ENCODE results near the gene PRDM16. TPM values are rescaled to one million over a fixed set of nuclear protein-coding genes. Genes with fewer than 3 reads are reported as not detected.
"Not testable (repeated sequence)": the region's sequence is repeated elsewhere in the genome, so short reads cannot be mapped to it uniquely, and the experiment has no call there.

The PRDM16 gene
- total RNA-seq, 2 experiments from 2014 or later, result 0.18 to 0.21 TPM

DNA sequence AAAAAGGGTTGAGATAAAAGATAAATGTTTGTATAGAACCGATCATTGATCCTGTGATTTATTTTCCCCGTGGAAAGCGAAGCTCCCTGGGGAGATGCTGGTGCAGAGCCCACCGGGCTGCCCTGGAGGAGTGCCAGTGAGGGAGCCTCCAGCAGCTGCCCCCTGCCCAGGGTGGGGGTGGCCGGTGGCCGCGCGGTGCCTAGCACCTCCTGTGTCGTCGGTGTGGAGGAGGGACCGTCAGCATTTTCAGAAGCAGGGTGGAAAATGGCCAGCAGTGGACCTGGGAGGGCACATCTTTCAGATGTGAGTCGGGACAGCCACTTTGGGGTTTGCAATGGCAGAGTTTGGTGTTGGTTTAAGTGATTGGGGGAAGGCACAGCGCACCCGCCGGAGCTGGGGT lies 164.0 kb downstream of the PRDM16 start:
- no peak for DNase-seq
- Mint-ChIP-seq H3K27ac (no peak overlapping the region), H3K36me3 (ENCODE audit: low read depth) (no peaks in the 10 kb centered on the region), H3K4me3 (no peak overlapping the region), H3K9me3 (ENCODE audit: insufficient read depth) (no peaks in the 10 kb centered on the region), H3K4me1 (ENCODE audit: low read depth) (no peaks in the 10 kb centered on the region), H3K27me3 (ENCODE audit: low read depth) (no peaks in the 10 kb centered on the region)
- no peak for ATAC-seq
- CTCF ChIA-PET, result no interaction called here
- POLR2A ChIA-PET, result no interaction called here

DNA sequence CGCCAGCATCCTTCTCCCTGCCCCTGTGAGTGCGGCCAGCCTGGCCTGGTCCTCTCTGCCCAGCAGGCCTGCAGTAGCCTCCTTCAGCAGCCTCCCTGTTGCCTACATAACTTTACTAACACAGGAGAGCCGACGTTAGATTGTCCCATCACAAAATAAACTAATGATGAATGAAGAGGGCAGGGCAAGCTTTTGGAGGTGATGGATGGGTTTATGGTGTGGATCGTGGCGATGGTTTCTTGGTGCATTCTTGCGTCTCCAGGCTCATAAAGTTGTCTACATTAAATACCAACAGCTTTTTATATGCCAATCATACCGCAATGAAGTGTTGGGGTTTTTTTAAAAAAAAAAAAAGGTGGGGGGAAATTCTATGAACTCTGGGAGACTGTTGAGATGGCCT lies 164.5 kb downstream of the PRDM16 start:
- no peaks in the 10 kb centered on the region for H3K27me3 Mint-ChIP-seq (ENCODE audit: low read depth)
- no peaks in the 10 kb centered on the region for H3K9me3 Mint-ChIP-seq (ENCODE audit: insufficient read depth)
- ChIA-PET CTCF (no interaction called here), POLR2A (no interaction called here)
- H3K4me3 Mint-ChIP-seq, result no peak overlapping the region
- no peaks in the 10 kb centered on the region for H3K36me3 Mint-ChIP-seq (ENCODE audit: low read depth)
- no peak overlapping the region for H3K27ac Mint-ChIP-seq
- no peaks in the 10 kb centered on the region for H3K4me1 Mint-ChIP-seq (ENCODE audit: low read depth)
- no peak for DNase-seq
- no peak for ATAC-seq

DNA sequence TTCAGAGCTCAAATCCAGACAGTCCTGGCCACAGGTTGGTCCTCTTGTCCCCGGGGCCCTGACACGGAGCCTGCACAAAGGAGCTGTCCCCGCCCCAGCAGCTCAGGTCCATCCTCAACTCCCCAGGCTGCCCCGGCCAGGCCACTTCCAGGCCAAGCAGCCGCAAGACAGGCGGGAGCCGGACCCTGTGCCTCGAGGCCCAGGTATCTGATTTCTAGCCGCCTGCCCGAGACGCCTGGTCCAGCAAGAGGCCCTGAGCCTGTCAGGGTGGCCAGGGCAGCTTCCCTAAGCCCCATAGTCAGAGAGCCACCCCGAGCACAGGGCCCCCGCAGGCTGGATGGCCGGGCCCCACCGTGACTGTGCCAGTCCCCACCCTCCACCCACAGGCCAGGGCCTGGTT lies 165.3 kb downstream of the PRDM16 start:
- POLR2A ChIA-PET, result interaction anchor here (0.7 kb wide), 1 partner anchor 1679 kb away, joined by 3 read pairs; no protein-coding TSS in a partner anchor
- Mint-ChIP-seq H3K4me3 (no peak overlapping the region), H3K36me3 (ENCODE audit: low read depth) (no peaks in the 10 kb centered on the region), H3K4me1 (ENCODE audit: low read depth) (no peaks in the 10 kb centered on the region), H3K27ac (no peak overlapping the region), H3K9me3 (ENCODE audit: insufficient read depth) (no peaks in the 10 kb centered on the region), H3K27me3 (ENCODE audit: low read depth) (no peaks in the 10 kb centered on the region)
- DNase-seq (no peak), ATAC-seq (no peak)
- CTCF ChIA-PET, result no interaction called here

GRCh38 chr1:3234956-3235355 lies 166.0 kb downstream of the PRDM16 start:
- no peaks in the 10 kb centered on the region for H3K4me1 Mint-ChIP-seq (ENCODE audit: low read depth)

DNA sequence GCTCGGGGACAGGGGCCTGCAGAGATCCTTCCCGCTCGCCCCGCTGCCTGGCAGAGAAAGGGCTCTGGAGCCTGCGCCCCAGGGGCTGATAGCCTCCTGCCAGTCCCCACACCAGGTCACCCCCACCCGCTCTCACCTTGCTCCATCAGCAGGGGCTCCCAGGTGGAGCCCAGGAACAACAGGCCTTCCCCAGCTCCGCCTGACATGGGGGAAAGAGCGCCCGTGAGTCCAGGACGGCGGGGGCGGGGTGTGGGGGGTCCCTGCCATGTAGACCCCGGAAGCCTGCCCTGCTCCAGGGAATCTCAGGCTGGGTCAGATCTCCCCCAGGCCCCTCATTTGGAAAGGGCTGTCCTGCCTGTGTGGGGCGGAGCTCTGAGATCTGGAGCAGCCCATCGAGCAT lies 166.5 kb downstream of the PRDM16 start:
- DNase-seq (no peak), ATAC-seq (no peak)
- no peaks in the 10 kb centered on the region for H3K9me3 Mint-ChIP-seq (ENCODE audit: insufficient read depth)
- no peaks in the 10 kb centered on the region for H3K36me3 Mint-ChIP-seq (ENCODE audit: low read depth)
- H3K27ac Mint-ChIP-seq, result no peak overlapping the region
- ChIA-PET POLR2A (no interaction called here), CTCF (no interaction called here)
- H3K4me3 Mint-ChIP-seq, result no peak overlapping the region
- H3K27me3 Mint-ChIP-seq (ENCODE audit: low read depth), result no peaks in the 10 kb centered on the region
- H3K4me1 Mint-ChIP-seq (ENCODE audit: low read depth), result no peaks in the 10 kb centered on the region

More at GRCh38 chr1:3234956-3235355, 166.0 kb downstream of the PRDM16 start:
- DNase-seq (no peak), ATAC-seq (no peak)
- Mint-ChIP-seq H3K27me3 (ENCODE audit: low read depth) (no peaks in the 10 kb centered on the region), H3K27ac (no peak overlapping the region), H3K36me3 (ENCODE audit: low read depth) (no peaks in the 10 kb centered on the region), H3K9me3 (ENCODE audit: insufficient read depth) (no peaks in the 10 kb centered on the region), H3K4me3 (no peak overlapping the region)
- ChIA-PET POLR2A (no interaction called here), CTCF (no interaction called here)

DNA sequence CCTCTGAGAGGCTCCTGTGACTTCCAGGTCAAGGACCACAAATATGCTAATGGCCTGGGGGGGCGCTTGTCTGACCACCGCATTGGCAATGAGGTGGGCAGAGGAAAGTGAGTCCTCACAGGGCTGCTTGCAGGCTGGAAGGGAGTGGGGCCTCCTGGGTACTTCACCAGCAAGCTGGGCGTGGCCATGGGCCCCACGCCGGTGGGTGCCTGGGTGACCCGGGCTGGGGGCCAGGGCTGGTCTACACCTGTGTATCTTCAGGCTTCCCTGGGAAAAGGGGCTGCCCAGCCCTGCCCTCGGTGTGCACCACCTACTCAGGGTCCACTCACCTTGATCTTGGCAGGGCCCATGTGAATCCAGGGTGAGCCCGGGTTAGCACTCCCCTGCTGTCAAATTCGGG lies 167.4 kb downstream of the PRDM16 start:
- ChIA-PET CTCF (no interaction called here), POLR2A (no interaction called here)
- Mint-ChIP-seq H3K9me3 (ENCODE audit: insufficient read depth) (no peaks in the 10 kb centered on the region), H3K27me3 (ENCODE audit: low read depth) (no peaks in the 10 kb centered on the region), H3K27ac (no peak overlapping the region), H3K36me3 (ENCODE audit: low read depth) (no peaks in the 10 kb centered on the region), H3K4me1 (ENCODE audit: low read depth) (no peaks in the 10 kb centered on the region), H3K4me3 (no peak overlapping the region)
- DNase-seq, result no peak
- ATAC-seq, result no peak

DNA sequence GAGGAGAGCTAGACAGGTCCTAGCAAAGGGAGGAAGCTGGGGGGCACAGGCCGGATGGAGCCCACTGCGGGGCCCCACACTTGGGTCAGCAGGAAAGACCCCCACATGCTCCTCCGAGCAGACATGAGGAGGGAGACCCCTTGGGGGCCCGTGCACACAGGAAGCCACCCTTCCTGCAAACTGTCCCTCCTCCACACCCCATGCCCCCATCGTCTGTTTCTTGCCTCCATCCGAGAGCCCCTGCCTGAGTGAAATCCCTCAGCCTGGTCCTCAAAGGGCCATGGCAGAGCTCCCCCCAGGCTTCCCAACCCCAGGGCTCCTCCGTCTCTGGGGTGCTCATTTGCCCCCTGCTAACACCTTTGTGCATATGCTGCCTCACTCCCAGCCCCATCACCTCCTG lies 168.0 kb downstream of the PRDM16 start:
- Mint-ChIP-seq H3K27ac (no peak overlapping the region), H3K4me3 (no peak overlapping the region), H3K4me1 (ENCODE audit: low read depth) (no peaks in the 10 kb centered on the region), H3K9me3 (ENCODE audit: insufficient read depth) (no peaks in the 10 kb centered on the region), H3K36me3 (ENCODE audit: low read depth) (no peaks in the 10 kb centered on the region), H3K27me3 (ENCODE audit: low read depth) (no peaks in the 10 kb centered on the region)
- DNase-seq, result no peak
- ATAC-seq, result no peak
- ChIA-PET CTCF (no interaction called here), POLR2A (no interaction called here)

GRCh38 chr1:3237570-3237969 lies 168.6 kb downstream of the PRDM16 start:
- H3K4me3 Mint-ChIP-seq, result no peak overlapping the region
- DNase-seq (no peak), ATAC-seq (no peak)
- no peaks in the 10 kb centered on the region for H3K27me3 Mint-ChIP-seq (ENCODE audit: low read depth)
- ChIA-PET POLR2A (no interaction called here), CTCF (no interaction called here)
- no peak overlapping the region for H3K27ac Mint-ChIP-seq
- no peaks in the 10 kb centered on the region for H3K36me3 Mint-ChIP-seq (ENCODE audit: low read depth)
- no peaks in the 10 kb centered on the region for H3K9me3 Mint-ChIP-seq (ENCODE audit: insufficient read depth)
- no peaks in the 10 kb centered on the region for H3K4me1 Mint-ChIP-seq (ENCODE audit: low read depth)

- Mint-ChIP-seq H3K4me3 (no peak overlapping the region), H3K4me1 (ENCODE audit: low read depth) (no peaks in the 10 kb centered on the region), H3K9me3 (ENCODE audit: insufficient read depth) (no peaks in the 10 kb centered on the region), H3K27ac (no peak overlapping the region), H3K36me3 (ENCODE audit: low read depth) (no peaks in the 10 kb centered on the region), H3K27me3 (ENCODE audit: low read depth) (no peaks in the 10 kb centered on the region)
- DNase-seq (no peak), ATAC-seq (no peak)
- CTCF ChIA-PET, result no interaction called here
- POLR2A ChIA-PET, result no interaction called here
Observed at GRCh38 chr1:3237994-3238702, 169.1 kb downstream of the PRDM16 start.

GRCh38 chr1:3238703-3239278 lies 169.8 kb downstream of the PRDM16 start:
- ChIA-PET CTCF (no interaction called here), POLR2A (no interaction called here)
- no peak for ATAC-seq
- DNase-seq, result no peak
- Mint-ChIP-seq H3K4me1 (ENCODE audit: low read depth) (no peaks in the 10 kb centered on the region), H3K9me3 (ENCODE audit: insufficient read depth) (no peaks in the 10 kb centered on the region), H3K4me3 (no peak overlapping the region), H3K27me3 (ENCODE audit: low read depth) (no peaks in the 10 kb centered on the region), H3K27ac (no peak overlapping the region), H3K36me3 (ENCODE audit: low read depth) (no peaks in the 10 kb centered on the region)

GRCh38 chr1:3239991-3240390 lies 171.0 kb downstream of the PRDM16 start:
- DNase-seq; CTCF ChIA-PET; H3K9me3 Mint-ChIP-seq (ENCODE audit: insufficient read depth); H3K36me3 Mint-ChIP-seq (ENCODE audit: low read depth); ATAC-seq; POLR2A ChIA-PET; H3K27me3 Mint-ChIP-seq (ENCODE audit: low read depth); H3K4me3 Mint-ChIP-seq; H3K27ac Mint-ChIP-seq; H3K4me1 Mint-ChIP-seq (ENCODE audit: low read depth): not testable (repeated sequence)

GRCh38 chr1:3240524-3241235 lies 171.7 kb downstream of the PRDM16 start:
- DNase-seq (no peak), ATAC-seq (no peak)
- Mint-ChIP-seq H3K36me3 (ENCODE audit: low read depth) (no peaks in the 10 kb centered on the region), H3K27ac (no peak overlapping the region), H3K9me3 (ENCODE audit: insufficient read depth) (no peaks in the 10 kb centered on the region), H3K27me3 (ENCODE audit: low read depth) (no peaks in the 10 kb centered on the region), H3K4me3 (no peak overlapping the region), H3K4me1 (ENCODE audit: low read depth) (no peaks in the 10 kb centered on the region)
- CTCF ChIA-PET, result no interaction called here
- POLR2A ChIA-PET, result no interaction called here

- Mint-ChIP-seq H3K27ac (no peak overlapping the region), H3K36me3 (ENCODE audit: low read depth) (no peaks in the 10 kb centered on the region), H3K4me1 (ENCODE audit: low read depth) (no peaks in the 10 kb centered on the region), H3K9me3 (ENCODE audit: insufficient read depth) (no peaks in the 10 kb centered on the region), H3K27me3 (ENCODE audit: low read depth) (no peaks in the 10 kb centered on the region), H3K4me3 (no peak overlapping the region)
- ATAC-seq, result no peak
- no peak for DNase-seq
- CTCF ChIA-PET, result no interaction called here
- POLR2A ChIA-PET, result no interaction called here
Observed at GRCh38 chr1:3241236-3241550, 172.2 kb downstream of the PRDM16 start.

Measured in activated CD8-positive, alpha-beta T cell treated with anti-CD3 and anti-CD28 coated beads, Interleukin-2, amount 10 ng/mL, durations not matched to agents 7 days and 5 days (primary cell).